Measurements from ENCODE around the gene C6orf136. TPM values are rescaled to one million over a fixed set of nuclear protein-coding genes. Genes with fewer than 3 reads are reported as not detected.

The C6orf136 gene
- total RNA-seq, 1 donor from 2014 or later = 15.7 TPM

DNA sequence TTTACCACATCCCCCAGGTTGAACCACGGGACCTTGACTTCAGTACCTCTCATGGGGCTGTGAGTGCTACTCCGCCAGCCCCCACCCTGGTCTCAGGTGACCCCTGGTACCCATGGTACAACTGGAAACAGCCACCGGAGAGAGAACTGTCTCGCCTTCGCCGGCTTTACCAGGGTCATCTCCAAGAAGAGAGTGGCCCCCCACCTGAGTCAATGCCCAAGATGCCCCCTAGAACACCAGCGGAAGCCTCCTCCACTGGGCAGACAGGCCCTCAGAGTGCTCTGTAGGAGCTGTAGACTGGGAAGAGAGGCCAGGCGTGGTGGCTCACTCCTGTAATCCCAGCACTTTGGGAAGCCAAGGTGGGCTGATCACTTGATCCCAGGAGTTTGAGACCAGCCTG is 21.4 kb upstream of the C6orf136 start:
- peaks cover 0 to 45% of the 10 kb centered on the region in 2 donors for H3K36me3 ChIP-seq
- H3K4me1 ChIP-seq = peaks cover 17% of the 10 kb centered on the region
- H3K27me3 ChIP-seq = no peaks in the 10 kb centered on the region
- no peak for DNase-seq (ENCODE audit: extremely low spot score in 2 of 2)
- intact Hi-C loops (cut with DNase I) = no loop called here
- H3K27ac ChIP-seq = no peak overlapping the region
- H3K9me3 ChIP-seq = no peaks in the 10 kb centered on the region
- TF ChIP-seq POLR2AphosphoS5 (IDR thresholded peaks at IDR 0.05; ENCODE audit: insufficient read depth in 1 of 2, low read depth in 1 of 2) (no peak), POLR2A (IDR thresholded peaks at IDR 0.05) (no peak)
- TF ChIP-seq, protein P1, sequence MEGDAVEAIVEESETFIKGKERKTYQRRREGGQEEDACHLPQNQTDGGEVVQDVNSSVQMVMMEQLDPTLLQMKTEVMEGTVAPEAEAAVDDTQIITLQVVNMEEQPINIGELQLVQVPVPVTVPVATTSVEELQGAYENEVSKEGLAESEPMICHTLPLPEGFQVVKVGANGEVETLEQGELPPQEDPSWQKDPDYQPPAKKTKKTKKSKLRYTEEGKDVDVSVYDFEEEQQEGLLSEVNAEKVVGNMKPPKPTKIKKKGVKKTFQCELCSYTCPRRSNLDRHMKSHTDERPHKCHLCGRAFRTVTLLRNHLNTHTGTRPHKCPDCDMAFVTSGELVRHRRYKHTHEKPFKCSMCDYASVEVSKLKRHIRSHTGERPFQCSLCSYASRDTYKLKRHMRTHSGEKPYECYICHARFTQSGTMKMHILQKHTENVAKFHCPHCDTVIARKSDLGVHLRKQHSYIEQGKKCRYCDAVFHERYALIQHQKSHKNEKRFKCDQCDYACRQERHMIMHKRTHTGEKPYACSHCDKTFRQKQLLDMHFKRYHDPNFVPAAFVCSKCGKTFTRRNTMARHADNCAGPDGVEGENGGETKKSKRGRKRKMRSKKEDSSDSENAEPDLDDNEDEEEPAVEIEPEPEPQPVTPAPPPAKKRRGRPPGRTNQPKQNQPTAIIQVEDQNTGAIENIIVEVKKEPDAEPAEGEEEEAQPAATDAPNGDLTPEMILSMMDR (IDR thresholded peaks at IDR 0.05) = no peak
- no peak overlapping the region for H3K4me3 ChIP-seq

DNA sequence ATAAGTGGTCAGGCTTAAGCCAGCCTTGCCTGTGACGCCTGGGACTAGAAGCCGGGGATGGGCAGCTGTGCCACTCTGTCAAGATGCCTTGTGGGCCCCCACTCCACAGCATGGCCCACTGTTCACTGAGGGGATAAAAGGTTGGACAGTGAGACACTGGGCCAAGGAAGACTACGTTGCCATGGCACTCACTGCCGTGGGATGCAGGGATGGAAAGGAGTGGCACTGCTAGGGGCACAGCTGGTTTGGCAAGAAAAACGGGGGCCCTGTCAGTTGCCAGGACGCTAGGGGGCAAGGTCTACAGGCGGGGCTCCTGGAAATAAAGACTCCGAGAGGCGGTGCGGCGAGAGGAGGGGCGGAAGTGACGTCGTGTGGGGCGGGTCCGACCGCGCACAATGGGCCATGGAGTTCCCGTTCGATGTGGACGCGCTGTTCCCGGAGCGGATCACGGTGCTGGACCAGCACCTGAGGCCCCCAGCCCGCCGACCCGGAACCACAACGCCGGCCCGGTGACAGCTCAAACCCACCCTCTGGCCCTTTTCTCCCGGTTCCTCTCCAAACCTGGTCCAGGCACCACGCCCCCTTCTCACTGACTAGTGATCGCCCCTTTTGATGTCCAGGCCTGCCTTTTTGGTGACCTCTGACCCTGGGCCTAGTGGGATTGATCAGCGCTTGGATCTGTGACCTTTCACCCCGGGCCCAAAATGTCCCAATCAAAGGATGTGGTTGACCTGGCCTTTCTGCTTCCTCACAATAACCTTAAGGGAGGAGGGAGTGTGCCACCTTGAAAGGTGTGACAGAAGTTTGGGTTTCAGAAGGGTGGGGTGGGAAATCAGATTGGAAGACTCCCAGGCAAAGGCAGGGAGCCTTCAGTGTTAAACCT is 20.2 kb upstream of the C6orf136 start, which contains the start of gene ATAT1:
TSS of gene ATAT1 (plus strand) at position 391 of the 883 bp plus-strand sequence.
- DNase-seq (ENCODE audit: extremely low spot score in 2 of 2) = no peak
- TF ChIP-seq POLR2AphosphoS5 (IDR thresholded peaks at IDR 0.05; ENCODE audit: insufficient read depth in 1 of 2, low read depth in 1 of 2) (peak in 1 of 2 donors; percentile 75), POLR2A (IDR thresholded peaks at IDR 0.05) (no peak)
- TF ChIP-seq, protein P1 (IDR thresholded peaks at IDR 0.05) = peak in 2 of 3 experiments; percentile 23 to 53
- intact Hi-C loops (cut with DNase I) = no loop called here
- H3K27me3 ChIP-seq = no peaks in the 10 kb centered on the region
- no peaks in the 10 kb centered on the region for H3K9me3 ChIP-seq
- peak within 1 kb of the TSS; percentile 53 to 65 for H3K4me3 ChIP-seq
- H3K27ac ChIP-seq = peak within 1 kb of the TSS; percentile 88
- H3K36me3 ChIP-seq = peaks cover 0 to 39% of the 10 kb centered on the region in 2 donors
- H3K4me1 ChIP-seq = peaks cover 17% of the 10 kb centered on the region

DNA sequence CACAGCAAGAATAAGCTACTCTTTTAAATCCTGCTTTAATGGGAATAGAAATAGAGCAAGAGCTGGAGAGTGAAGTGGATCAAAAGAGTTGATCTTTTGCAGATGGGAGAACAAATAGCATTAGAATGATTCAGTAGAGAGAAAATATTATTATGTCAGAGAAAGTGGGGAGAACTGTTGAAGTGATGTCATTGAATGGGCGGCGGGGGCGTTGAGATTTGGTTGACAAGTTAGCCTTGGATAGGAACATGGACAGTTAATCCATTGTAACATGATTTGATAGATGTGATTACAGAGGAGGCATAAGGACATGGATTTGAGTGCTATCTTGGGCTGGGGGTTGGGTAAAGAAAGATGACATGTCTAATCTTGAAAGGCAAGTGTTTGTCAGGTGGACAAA is 11.1 kb upstream of the C6orf136 start:
- intact Hi-C loops (cut with DNase I) = no loop called here
- Histone ChIP-seq H3K27ac (no peak overlapping the region), H3K4me1 (no peaks in the 10 kb centered on the region), H3K36me3 (peaks cover 0 to 28% of the 10 kb centered on the region in 2 donors), H3K9me3 (no peaks in the 10 kb centered on the region), H3K4me3 (no peak overlapping the region), H3K27me3 (no peaks in the 10 kb centered on the region)
- no peak for DNase-seq (ENCODE audit: extremely low spot score in 2 of 2)
- no peak for TF ChIP-seq POLR2AphosphoS5 (IDR thresholded peaks at IDR 0.05; ENCODE audit: insufficient read depth in 1 of 2, low read depth in 1 of 2)
- TF ChIP-seq, protein P1 (IDR thresholded peaks at IDR 0.05) = no peak
- no peak for TF ChIP-seq POLR2A (IDR thresholded peaks at IDR 0.05)

DNA sequence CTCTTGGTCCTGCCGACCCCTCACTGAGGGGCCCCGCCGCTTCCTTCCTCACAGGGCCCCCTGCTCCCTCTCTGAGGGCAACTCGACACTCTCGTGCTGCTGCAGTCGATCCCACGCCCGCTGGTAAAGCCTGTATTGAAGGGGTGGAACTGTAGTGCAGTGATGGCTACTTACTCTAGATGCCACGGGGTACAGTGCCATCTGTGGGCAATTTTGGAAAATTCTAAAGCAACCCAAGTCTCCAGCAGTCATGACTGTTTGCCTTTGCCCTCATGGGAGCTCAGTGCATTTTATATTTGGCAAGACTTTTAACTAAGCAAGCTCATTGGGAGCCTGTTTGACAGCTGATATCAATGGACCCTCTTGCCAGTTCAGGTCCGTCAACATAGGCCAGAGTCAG is 6.5 kb upstream of the C6orf136 start:
- H3K9me3 ChIP-seq = no peaks in the 10 kb centered on the region
- intact Hi-C loops (cut with DNase I) = no loop called here
- H3K27me3 ChIP-seq = no peaks in the 10 kb centered on the region
- DNase-seq (ENCODE audit: extremely low spot score in 2 of 2) = no peak
- TF ChIP-seq, protein P1 (IDR thresholded peaks at IDR 0.05) = no peak
- TF ChIP-seq POLR2AphosphoS5 (IDR thresholded peaks at IDR 0.05; ENCODE audit: insufficient read depth in 1 of 2, low read depth in 1 of 2) (no peak), POLR2A (IDR thresholded peaks at IDR 0.05) (no peak)
- no peak overlapping the region for H3K4me3 ChIP-seq
- H3K27ac ChIP-seq = no peak overlapping the region
- no peaks in the 10 kb centered on the region for H3K4me1 ChIP-seq
- H3K36me3 ChIP-seq = peaks cover 0 to 33% of the 10 kb centered on the region in 2 donors

DNA sequence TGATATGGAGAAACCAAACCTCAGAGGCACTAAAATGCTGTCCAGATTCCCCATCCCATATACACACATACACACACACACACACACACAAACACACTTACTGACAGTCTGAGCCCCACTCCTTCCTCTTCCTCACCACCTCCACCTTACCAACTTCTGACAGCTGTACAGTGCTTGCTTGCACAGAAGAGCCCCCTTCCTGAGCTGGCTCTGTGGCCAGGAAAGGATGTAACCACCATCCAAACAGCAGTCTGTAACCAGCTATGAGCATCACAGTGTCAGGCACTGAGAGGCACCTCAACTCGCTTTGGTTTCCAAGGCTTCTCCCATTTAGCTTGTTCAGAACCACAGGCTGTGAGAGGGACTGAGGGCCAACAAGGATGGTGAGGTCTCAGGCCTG is 5.9 kb upstream of the C6orf136 start:
- Histone ChIP-seq H3K36me3 (peaks cover 0 to 33% of the 10 kb centered on the region in 2 donors), H3K4me1 (peaks cover 4% of the 10 kb centered on the region), H3K27ac (no peak overlapping the region), H3K27me3 (no peaks in the 10 kb centered on the region), H3K9me3 (no peaks in the 10 kb centered on the region), H3K4me3 (no peak overlapping the region)
- intact Hi-C loops (cut with DNase I) = no loop called here
- TF ChIP-seq POLR2AphosphoS5 (IDR thresholded peaks at IDR 0.05; ENCODE audit: insufficient read depth in 1 of 2, low read depth in 1 of 2) (no peak), POLR2A (IDR thresholded peaks at IDR 0.05) (no peak)
- TF ChIP-seq, protein P1 (IDR thresholded peaks at IDR 0.05) = no peak
- DNase-seq (ENCODE audit: extremely low spot score in 2 of 2) = no peak

All from vagina (tissue), 2 donors.